Right ventricle myocardium superior (tissue), 1 donor: Measurements from ENCODE around the gene TPSB2. TPM values are rescaled to one million over a fixed set of nuclear protein-coding genes. Genes with fewer than 3 reads are reported as not detected.

ENCODE experiments used
- ATAC-seq: fragments of 200-7000 bp; cut with Tn5 transposase; one replicate; pipeline ENCODE4 v1.9.1; 2020; ENCODE audit warnings: mild to moderate bottlenecking; ENCODE audit not compliant: poor library complexity
- DNase-seq: peaks from one replicate; pipeline ENCODE4 v3.0.0-alpha.2; 2020
- intact Hi-C: fragments of 100-400 bp; cut with DNase I; formaldehyde crosslinking; loops from one replicate; pipeline ENCODE4 v1.11.2; 2022
- total RNA-seq: library from RNA; stranded (reverse); fragmentation: NEBNext Ultra II Directional; extraction: Animal tissue kit (Norgen Biotek cat#: 25700); gene quantifications from one replicate; pipeline ENCODE4 v1.2.1, GENCODE V29; 2021
- donor health status: DM: no; HTN: yes; CAD: no; lungs with severe emphysema.

Gene TPSB2
- total RNA-seq, 1 donor from 2014 or later = 10.1 TPM

DNA sequence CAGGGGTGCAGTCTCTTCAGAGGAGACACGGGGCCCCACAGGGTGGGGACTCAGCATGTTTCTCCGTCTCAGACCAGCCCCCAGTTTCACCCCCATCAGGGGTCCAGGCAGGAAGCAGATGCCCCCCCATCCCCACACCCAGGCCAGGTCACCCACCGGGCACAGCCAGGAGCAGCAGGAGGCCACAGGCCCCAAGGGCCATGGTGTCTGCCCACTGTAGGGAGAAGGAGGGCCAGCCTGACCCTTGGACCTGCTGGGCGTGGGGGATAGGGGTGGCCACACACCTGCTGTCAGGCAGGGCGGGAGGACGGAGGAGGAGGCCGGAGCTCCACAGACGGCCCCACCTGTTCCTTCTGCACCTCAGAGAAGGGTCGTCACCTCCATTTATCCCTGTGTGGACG lies 4.9 kb downstream of the TPSB2 start, which contains the start of gene TPSG1:
TPSG1 (minus strand) TSS at position 218 of the 401 bp plus-strand sequence; CDS start at position 202, 16 bp downstream.
- DNase-seq = no peak
- intact Hi-C loops = no loop called here
- ATAC-seq = no peak

GRCh38 chr16:1224558-1224957 lies 5.4 kb downstream of the TPSB2 start:
- ATAC-seq = no peak
- no peak for DNase-seq
- intact Hi-C loops = no loop called here

GRCh38 chr16:1223355-1224214 lies 6.4 kb downstream of the TPSB2 start:
- intact Hi-C loops = no loop called here
- DNase-seq = no peak
- ATAC-seq = no peak

GRCh38 chr16:1222553-1223354 lies 7.2 kb downstream of the TPSB2 start:
- intact Hi-C loops = no loop called here
- DNase-seq (no peak), ATAC-seq (no peak)

DNA sequence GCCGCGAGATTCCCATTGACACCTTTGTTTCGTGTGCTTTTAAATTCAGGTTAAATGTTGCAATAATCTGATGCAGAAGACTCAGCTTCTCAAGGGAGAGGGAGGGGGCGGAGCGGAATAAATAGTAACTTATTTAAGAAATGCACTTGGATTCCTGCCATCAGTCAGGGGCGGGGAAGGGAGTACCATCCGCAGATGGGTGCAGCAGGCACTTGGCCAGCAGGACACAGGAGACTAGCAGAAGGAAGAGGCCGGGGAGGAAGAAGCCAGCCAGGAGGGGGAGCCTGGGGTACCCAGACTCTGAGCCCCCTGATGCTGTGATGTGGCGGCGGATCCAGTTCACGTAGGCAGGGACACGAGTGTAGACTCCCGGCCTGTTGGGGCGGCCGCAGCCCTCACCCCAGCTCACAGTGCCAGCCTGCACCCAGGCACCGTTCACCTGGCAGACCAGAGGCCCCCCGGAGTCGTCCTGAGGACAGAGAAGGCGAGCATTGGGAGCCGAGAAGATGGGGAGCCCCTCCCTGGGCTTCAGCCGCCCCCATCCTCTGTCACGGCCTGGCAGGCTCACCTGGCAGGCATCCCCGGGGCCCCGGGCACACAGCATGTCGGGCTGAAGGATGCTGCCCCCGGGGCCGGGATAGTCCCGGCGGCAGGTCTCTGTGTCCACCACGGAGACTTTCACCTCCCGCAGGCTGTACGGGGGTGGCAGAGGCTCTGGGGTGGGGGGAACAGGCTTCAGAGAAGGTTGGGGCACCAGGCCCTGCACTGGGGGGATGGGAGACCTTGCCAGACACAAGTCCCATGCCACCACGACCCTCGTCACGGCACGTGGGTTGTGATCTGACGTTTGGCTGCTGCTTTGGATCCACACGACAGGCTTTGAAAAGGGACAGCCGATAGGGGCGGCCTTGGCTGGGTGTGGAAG lies 8.1 kb downstream of the TPSB2 start:
- intact Hi-C loops = no loop called here
- no peak for DNase-seq

GRCh38 chr16:1220841-1221627 lies 8.9 kb downstream of the TPSB2 start:
- intact Hi-C loops = no loop called here
- ATAC-seq = peak; percentile 18
- no peak for DNase-seq

More for the DNA sequence above, 8.1 kb downstream of the TPSB2 start:
- ATAC-seq = no peak

GRCh38 chr16:1220098-1220728 lies 9.8 kb downstream of the TPSB2 start:
- no peak for DNase-seq
- intact Hi-C loops = no loop called here
- ATAC-seq = no peak

- DNase-seq (no peak), ATAC-seq (no peak)
- intact Hi-C loops = no loop called here
Observed at GRCh38 chr16:1218930-1219611, 10.9 kb downstream of the TPSB2 start.

- ATAC-seq = no peak
- intact Hi-C loops = no loop called here
Observed at GRCh38 chr16:1218061-1218929, 11.7 kb downstream of the TPSB2 start.

GRCh38 chr16:1217526-1217925 lies 12.5 kb downstream of the TPSB2 start:
- intact Hi-C loops = no loop called here
- ATAC-seq (no peak), DNase-seq (no peak)

More at GRCh38 chr16:1218061-1218929, 11.7 kb downstream of the TPSB2 start:
- DNase-seq = no peak

- DNase-seq = no peak
- intact Hi-C loops = no loop called here
- ATAC-seq = no peak
Observed at GRCh38 chr16:1216681-1217400, 13.1 kb downstream of the TPSB2 start.

GRCh38 chr16:1216296-1216619 lies 13.7 kb downstream of the TPSB2 start:
- DNase-seq = no peak
- no peak for ATAC-seq
- intact Hi-C loops = no loop called here

DNA sequence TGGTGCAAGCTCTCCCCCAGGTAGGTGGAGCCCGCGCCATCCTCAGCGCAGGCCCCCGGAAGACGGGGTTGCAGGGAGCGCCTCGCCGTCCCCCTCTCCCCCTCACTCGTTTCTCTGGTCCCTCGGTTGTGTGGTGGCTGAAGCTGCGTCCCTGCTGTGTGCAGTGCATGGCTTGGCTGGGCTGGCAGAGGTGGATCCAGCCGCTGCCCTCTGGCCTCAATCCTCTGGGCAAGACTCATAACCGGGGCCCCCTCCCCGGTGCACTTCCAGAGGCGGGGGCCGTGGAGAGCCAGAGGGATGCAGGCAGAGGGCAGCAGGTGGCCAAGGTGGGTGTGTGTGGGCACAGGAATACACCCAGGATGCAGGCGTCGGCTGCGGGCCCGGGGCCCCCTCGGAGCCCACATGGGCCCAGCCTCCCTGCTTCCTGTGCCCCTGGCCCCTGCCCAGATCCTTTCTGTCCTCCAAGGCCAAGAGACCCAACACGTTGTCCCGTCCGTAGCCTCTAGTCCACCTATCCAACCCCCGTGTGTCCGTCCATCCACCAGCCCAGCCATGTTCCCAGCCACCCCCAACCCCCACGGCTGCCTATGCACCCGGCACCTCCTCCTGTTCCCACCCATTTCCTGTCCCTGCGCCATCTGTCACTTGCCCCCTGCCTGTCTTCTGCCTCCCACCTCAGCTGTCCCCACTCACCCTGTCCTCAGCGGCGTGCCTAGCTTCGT lies 14.2 kb downstream of the TPSB2 start:
- intact Hi-C loops = no loop called here
- no peak for ATAC-seq
- DNase-seq = no peak

DNA sequence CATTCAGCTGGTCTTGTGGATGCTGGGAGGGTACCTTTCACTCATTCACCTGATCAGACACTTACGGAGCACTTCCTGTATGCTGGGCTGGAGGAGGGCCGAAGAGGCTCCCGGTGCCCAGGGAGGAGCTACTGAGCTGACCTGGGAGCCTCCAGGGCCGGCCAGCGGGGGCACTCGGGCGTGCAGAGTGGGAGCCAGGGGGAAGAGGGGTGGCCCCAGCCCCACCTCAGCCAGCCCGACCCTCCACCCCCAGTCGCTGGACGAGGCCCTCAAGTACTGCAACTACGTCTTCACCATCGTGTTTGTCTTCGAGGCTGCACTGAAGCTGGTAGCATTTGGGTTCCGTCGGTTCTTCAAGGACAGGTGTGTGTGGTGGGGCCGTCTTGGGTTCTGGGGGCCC lies 15.3 kb downstream of the TPSB2 start:
- DNase-seq (no peak), ATAC-seq (no peak)
- intact Hi-C loops = no loop called here

DNA sequence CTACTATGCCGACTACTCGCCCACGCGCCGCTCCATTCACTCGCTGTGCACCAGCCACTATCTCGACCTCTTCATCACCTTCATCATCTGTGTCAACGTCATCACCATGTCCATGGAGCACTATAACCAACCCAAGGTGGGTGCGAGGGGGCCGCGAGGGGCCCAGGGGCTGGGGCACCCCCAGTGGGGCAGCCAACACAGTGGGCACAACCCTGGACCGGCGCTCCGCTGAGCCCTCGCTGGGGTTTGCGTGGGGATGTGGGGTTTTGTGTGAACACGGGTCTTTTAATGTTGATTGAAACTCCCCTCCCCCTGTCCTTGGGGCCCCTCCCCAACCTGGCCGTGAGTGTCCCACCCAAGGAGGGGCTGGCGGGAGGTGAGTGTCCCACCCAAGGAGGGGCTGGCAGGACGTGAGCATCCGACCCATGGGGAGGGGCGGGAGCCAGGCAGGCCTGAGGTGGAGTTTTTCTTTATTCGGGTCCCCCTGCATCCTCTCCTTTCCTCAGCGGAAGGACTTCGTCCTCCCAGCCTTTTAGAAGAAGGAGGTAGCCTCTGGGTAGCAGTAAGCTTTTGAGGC lies 16.1 kb downstream of the TPSB2 start:
- ATAC-seq (no peak), DNase-seq (no peak)
- intact Hi-C loops = no loop called here
